ENCODE results near the gene MB21D2. TPM values are rescaled to one million over a fixed set of nuclear protein-coding genes. Genes with fewer than 3 reads are reported as not detected.

MB21D2 gene
- total RNA-seq, 2 donors from 2014 or later, result 3.7 to 5.9 TPM

GRCh38 chr3:192847941-192848340, 69.7 kb downstream of the MB21D2 start:
- TF ChIP-seq CTCF (IDR thresholded peaks at IDR 0.05), result no peak
- DNase-seq (ENCODE audit: low spot score), result no peak
- Histone ChIP-seq H3K9me3 (no peaks in the 10 kb centered on the region), H3K36me3 (no peaks in the 10 kb centered on the region), H3K4me1 (peaks cover 0 to 32% of the 10 kb centered on the region in 2 donors), H3K27me3 (no peaks in the 10 kb centered on the region), H3K27ac (no peak overlapping the region), H3K4me3 (no peak overlapping the region)

- no peak for DNase-seq (ENCODE audit: low spot score)
- Histone ChIP-seq H3K4me3 (no peak overlapping the region), H3K36me3 (no peaks in the 10 kb centered on the region), H3K27me3 (no peaks in the 10 kb centered on the region), H3K9me3 (no peaks in the 10 kb centered on the region), H3K27ac (no peak overlapping the region), H3K4me1 (peaks cover 0 to 19% of the 10 kb centered on the region in 2 donors)
- no peak for TF ChIP-seq CTCF (IDR thresholded peaks at IDR 0.05)
Measured at GRCh38 chr3:192845526-192845855, 72.2 kb downstream of the MB21D2 start.

- no peaks in the 10 kb centered on the region for H3K36me3 ChIP-seq
- no peaks in the 10 kb centered on the region for H3K27me3 ChIP-seq
- no peaks in the 10 kb centered on the region for H3K9me3 ChIP-seq
- H3K4me3 ChIP-seq, result no peak overlapping the region
- no peak for TF ChIP-seq CTCF (IDR thresholded peaks at IDR 0.05)
- no peak overlapping the region for H3K27ac ChIP-seq
- DNase-seq (ENCODE audit: low spot score), result no peak
- H3K4me1 ChIP-seq, result peaks cover 0 to 19% of the 10 kb centered on the region in 2 donors
Measured at GRCh38 chr3:192844836-192845525, 72.7 kb downstream of the MB21D2 start.

- no peaks in the 10 kb centered on the region for H3K27me3 ChIP-seq
- no peak for TF ChIP-seq CTCF (IDR thresholded peaks at IDR 0.05)
- no peak for DNase-seq (ENCODE audit: low spot score)
- H3K4me1 ChIP-seq, result peaks cover 0 to 19% of the 10 kb centered on the region in 2 donors
- no peak overlapping the region for H3K4me3 ChIP-seq
- no peak overlapping the region for H3K27ac ChIP-seq
- no peaks in the 10 kb centered on the region for H3K9me3 ChIP-seq
- H3K36me3 ChIP-seq, result no peaks in the 10 kb centered on the region
Measured at GRCh38 chr3:192844486-192844765, 73.2 kb downstream of the MB21D2 start.

- Histone ChIP-seq H3K27ac (no peak overlapping the region), H3K9me3 (no peaks in the 10 kb centered on the region), H3K36me3 (no peaks in the 10 kb centered on the region), H3K4me3 (no peak overlapping the region), H3K27me3 (no peaks in the 10 kb centered on the region), H3K4me1 (peaks cover 0 to 19% of the 10 kb centered on the region in 2 donors)
- DNase-seq (ENCODE audit: low spot score), result no peak
- TF ChIP-seq CTCF (IDR thresholded peaks at IDR 0.05), result no peak
Measured at GRCh38 chr3:192843723-192844485, 73.8 kb downstream of the MB21D2 start.
